Endodermal cell (in vitro differentiated cells): ENCODE measurements around the gene RNF111. TPM values are rescaled to one million over a fixed set of nuclear protein-coding genes. Genes with fewer than 3 reads are reported as not detected.

Source experiments
- DNase-seq: peaks from one replicate; pipeline ENCODE4 v3.0.0-alpha.2; 2017
- H3K27ac ChIP-seq: 2 replicates; pipeline ENCODE4 v1.5.1; 2013; ENCODE audit warnings: mild to moderate bottlenecking, low read depth, low read length, moderate library complexity
- H3K27me3 ChIP-seq: 2 replicates; pipeline ENCODE4 v1.6.1; 2013; ENCODE audit warnings: mild to moderate bottlenecking, low read length, moderate library complexity; ENCODE audit not compliant: insufficient read depth, control insufficient read depth, poor library complexity, severe bottlenecking
- H3K36me3 ChIP-seq: 2 replicates; pipeline ENCODE4 v1.7.0; 2013; ENCODE audit warnings: mild to moderate bottlenecking, low read length, moderate library complexity; ENCODE audit not compliant: control insufficient read depth, insufficient read depth
- H3K4me1 ChIP-seq: one replicate; pipeline ENCODE4 v1.7.0; 2013; ENCODE audit warnings: low read length; ENCODE audit not compliant: control insufficient read depth, insufficient read depth
- H3K4me3 ChIP-seq: 2 replicates; pipeline ENCODE4 v1.5.1; 2013; ENCODE audit warnings: mild to moderate bottlenecking, low read length, moderate library complexity
- H3K9ac ChIP-seq: 2 replicates; pipeline ENCODE4 v1.6.1; 2013; ENCODE audit warnings: mild to moderate bottlenecking, low read length, moderate library complexity; ENCODE audit not compliant: poor library complexity, severe bottlenecking; ENCODE audit errors: extremely low read depth
- H3K9me3 ChIP-seq: 2 replicates; pipeline ENCODE4 v1.6.1; 2013; ENCODE audit warnings: mild to moderate bottlenecking, low read length, moderate library complexity; ENCODE audit not compliant: control insufficient read depth
- H3K27ac Mint-ChIP-seq: 2 replicates; pipeline ENCODE4 v1.8.0; 2020; ENCODE audit warnings: mixed read lengths
- H3K27me3 Mint-ChIP-seq: 2 replicates; pipeline ENCODE4 v1.8.0; 2021; ENCODE audit warnings: mild to moderate bottlenecking, mixed read lengths; ENCODE audit not compliant: insufficient read depth
- H3K36me3 Mint-ChIP-seq: 2 replicates; pipeline ENCODE4 v1.8.0; 2020; ENCODE audit warnings: low read depth, mixed read lengths
- H3K4me1 Mint-ChIP-seq: 2 replicates; pipeline ENCODE4 v1.8.0; 2020; ENCODE audit warnings: mixed read lengths
- H3K4me3 Mint-ChIP-seq: 2 replicates; pipeline ENCODE4 v1.8.0; 2020; ENCODE audit warnings: mild to moderate bottlenecking, moderate library complexity, mixed read lengths
- H3K9me3 Mint-ChIP-seq: 2 replicates; pipeline ENCODE4 v1.8.0; 2020; ENCODE audit warnings: mild to moderate bottlenecking, mixed read lengths
- WGBS, 2 experiments: methylation state at CpG; one replicate each; pipeline versions ENCODE4 v1.1.5 to v1.1.7; 2013; ENCODE audit warnings: missing lambda C conversion rate in 2 of 2, mixed read lengths in 1 of 2; ENCODE audit not compliant: insufficient coverage in 1 of 2, insufficient read length in 1 of 2; 5-methylcytosine and 5-hydroxymethylcytosine counted together
- total RNA-seq, 2 donors: library from RNA; stranded (reverse); fragmentation: NEBNext Ultra II Directional in 1 of 2; extraction: Animal tissue kit (Norgen Biotek cat#: 25700) in 1 of 2; gene quantifications; 2 replicates in 1 of 2; 3 replicates in 1 of 2; pipeline ENCODE4 v1.2.1, GENCODE V29; 2021
- TF ChIP-seq, protein P1 (sequence below): fragments of 200-600 bp; sonication (generic); conservative IDR thresholded peaks from 2 replicates; pipeline ENCODE4 v1.5.0; 2021; ENCODE audit warnings: antibody characterized with exemption, mild to moderate bottlenecking

Gene RNF111
- total RNA-seq, 2 donors from 2014 or later: 31.6 to 31.9 TPM

DNA sequence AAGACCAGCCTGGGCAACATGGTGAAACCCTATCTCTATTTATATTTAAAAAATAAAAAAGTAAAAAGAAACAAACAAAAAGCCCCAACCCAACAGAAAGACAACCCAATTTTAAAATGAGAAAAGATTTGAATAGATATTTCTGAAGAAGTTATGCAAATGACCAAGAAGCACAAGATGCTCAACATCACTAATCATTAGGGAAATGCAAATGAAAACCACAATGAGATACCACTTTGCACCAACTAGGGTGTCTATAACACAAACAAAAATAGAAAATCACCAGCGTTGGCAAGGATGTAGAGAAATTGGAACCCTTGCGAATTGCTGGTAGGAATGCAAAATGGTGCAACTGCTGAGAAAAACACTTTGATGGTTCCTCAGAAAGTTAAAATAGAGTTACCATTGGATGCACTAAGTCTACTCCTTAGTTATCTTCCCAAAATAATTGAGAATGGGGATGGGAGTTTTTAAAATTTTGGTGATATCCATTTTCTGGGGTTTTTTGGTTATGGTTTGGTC lies 71.7 kb downstream of the RNF111 start:
- no peaks in the 10 kb centered on the region for H3K4me1 Mint-ChIP-seq
- Histone ChIP-seq H3K9ac (no peak overlapping the region), H3K4me1 (no peaks in the 10 kb centered on the region), H3K4me3 (no peak overlapping the region), H3K27ac (no peak overlapping the region), H3K36me3 (peaks cover 95% of the 10 kb centered on the region), H3K27me3 (no peaks in the 10 kb centered on the region), H3K9me3 (no peaks in the 10 kb centered on the region)
- H3K9me3 Mint-ChIP-seq: no peaks in the 10 kb centered on the region
- no peaks in the 10 kb centered on the region for H3K27me3 Mint-ChIP-seq
- WGBS, 2 experiments: 95 to 100% methylated on average over 2 of the region's 2 CpGs
- TF ChIP-seq, protein P1, sequence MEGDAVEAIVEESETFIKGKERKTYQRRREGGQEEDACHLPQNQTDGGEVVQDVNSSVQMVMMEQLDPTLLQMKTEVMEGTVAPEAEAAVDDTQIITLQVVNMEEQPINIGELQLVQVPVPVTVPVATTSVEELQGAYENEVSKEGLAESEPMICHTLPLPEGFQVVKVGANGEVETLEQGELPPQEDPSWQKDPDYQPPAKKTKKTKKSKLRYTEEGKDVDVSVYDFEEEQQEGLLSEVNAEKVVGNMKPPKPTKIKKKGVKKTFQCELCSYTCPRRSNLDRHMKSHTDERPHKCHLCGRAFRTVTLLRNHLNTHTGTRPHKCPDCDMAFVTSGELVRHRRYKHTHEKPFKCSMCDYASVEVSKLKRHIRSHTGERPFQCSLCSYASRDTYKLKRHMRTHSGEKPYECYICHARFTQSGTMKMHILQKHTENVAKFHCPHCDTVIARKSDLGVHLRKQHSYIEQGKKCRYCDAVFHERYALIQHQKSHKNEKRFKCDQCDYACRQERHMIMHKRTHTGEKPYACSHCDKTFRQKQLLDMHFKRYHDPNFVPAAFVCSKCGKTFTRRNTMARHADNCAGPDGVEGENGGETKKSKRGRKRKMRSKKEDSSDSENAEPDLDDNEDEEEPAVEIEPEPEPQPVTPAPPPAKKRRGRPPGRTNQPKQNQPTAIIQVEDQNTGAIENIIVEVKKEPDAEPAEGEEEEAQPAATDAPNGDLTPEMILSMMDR: no peak
- no peak overlapping the region for H3K4me3 Mint-ChIP-seq
- peaks cover 52% of the 10 kb centered on the region for H3K36me3 Mint-ChIP-seq
- no peak overlapping the region for H3K27ac Mint-ChIP-seq
- DNase-seq: no peak

DNA sequence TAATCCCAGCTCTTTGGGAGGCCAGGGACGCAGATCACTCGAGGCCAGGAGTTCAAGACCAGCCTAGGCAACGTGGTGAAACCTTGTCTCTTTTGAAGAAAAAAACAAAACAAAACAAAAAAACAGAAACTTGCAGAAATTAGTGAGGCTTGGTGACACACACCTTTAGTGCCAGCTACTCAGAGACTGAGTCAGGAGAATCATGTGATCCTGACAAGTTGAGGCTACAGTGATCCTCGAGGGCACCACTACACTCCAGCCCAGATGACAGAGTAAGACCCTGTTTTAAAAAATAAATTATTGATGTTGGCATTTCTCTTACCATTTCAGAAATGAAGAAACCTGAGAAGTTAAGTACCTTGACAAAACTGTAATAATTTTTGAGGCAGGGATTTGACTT lies 72.9 kb downstream of the RNF111 start:
- Histone ChIP-seq H3K27me3 (no peaks in the 10 kb centered on the region), H3K4me1 (no peaks in the 10 kb centered on the region), H3K36me3 (peaks cover 95% of the 10 kb centered on the region), H3K9me3 (no peaks in the 10 kb centered on the region), H3K9ac (no peak overlapping the region), H3K4me3 (no peak overlapping the region), H3K27ac (no peak overlapping the region)
- H3K9me3 Mint-ChIP-seq: no peaks in the 10 kb centered on the region
- H3K4me1 Mint-ChIP-seq: no peaks in the 10 kb centered on the region
- peaks cover 54% of the 10 kb centered on the region for H3K36me3 Mint-ChIP-seq
- no peak overlapping the region for H3K4me3 Mint-ChIP-seq
- 92 to 94% methylated on average over 3 to 4 of the region's 4 CpGs for WGBS, 2 experiments
- H3K27ac Mint-ChIP-seq: no peak overlapping the region
- H3K27me3 Mint-ChIP-seq: no peaks in the 10 kb centered on the region
- TF ChIP-seq, protein P1: no peak
- no peak for DNase-seq

DNA sequence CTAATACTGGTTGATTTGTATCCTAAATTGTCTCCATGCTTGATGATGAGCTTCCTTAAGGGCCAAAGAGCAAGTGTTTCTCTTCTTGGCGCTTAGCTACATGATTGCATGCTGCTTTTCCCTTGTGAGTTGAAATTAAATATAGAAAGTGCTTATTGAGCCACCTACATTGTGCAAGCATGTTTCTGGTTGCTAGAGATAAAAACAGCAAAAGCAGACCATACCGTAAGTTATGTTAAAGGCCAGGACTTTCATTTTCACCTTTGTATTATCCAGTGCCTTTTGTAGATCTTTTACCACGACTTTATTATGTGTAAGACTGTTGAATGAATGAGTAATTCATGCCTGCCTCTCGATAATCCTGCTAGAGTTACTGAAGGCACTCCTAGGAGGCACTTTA lies 75.6 kb downstream of the RNF111 start:
- Histone ChIP-seq H3K9ac (no peak overlapping the region), H3K27me3 (no peaks in the 10 kb centered on the region), H3K36me3 (peaks cover 93% of the 10 kb centered on the region), H3K27ac (no peak overlapping the region), H3K9me3 (no peaks in the 10 kb centered on the region), H3K4me3 (no peak overlapping the region), H3K4me1 (no peaks in the 10 kb centered on the region)
- Mint-ChIP-seq H3K9me3 (no peaks in the 10 kb centered on the region), H3K4me3 (no peak overlapping the region), H3K4me1 (no peaks in the 10 kb centered on the region), H3K36me3 (peaks cover 75% of the 10 kb centered on the region), H3K27me3 (no peaks in the 10 kb centered on the region), H3K27ac (peak overlapping the region; percentile 44)
- TF ChIP-seq, protein P1: no peak
- WGBS, 2 experiments: 95% methylated on average over 4 of the region's 4 CpGs
- no peak for DNase-seq
